HepG2 (cell line): Measurements from ENCODE around the gene PTGIS. TPM values are rescaled to one million over a fixed set of nuclear protein-coding genes. Genes with fewer than 3 reads are reported as not detected.
A peak's percentile ranks its signal among the peaks of the same experiment; 100 is the strongest.

Experiments used
- E2F2 ChIP-seq: sonication (generic); formaldehyde crosslinking; IDR thresholded peaks from 2 replicates; pipeline ENCODE4 v1.4.0; 2020; ENCODE audit warnings: missing genetic modification reagents, borderline replicate concordance
- GTF2F1 ChIP-seq: fragments of 150-350 bp; IDR thresholded peaks from 2 replicates; pipeline ENCODE4 v1.6.1; 2014; ENCODE audit warnings: low read length
- PBX2 ChIP-seq: IDR thresholded peaks from 2 replicates; pipeline ENCODE4 v1.6.1; 2016; ENCODE audit warnings: control low read depth
- SNAPC4 ChIP-seq: sonication (generic); formaldehyde crosslinking; IDR thresholded peaks from 2 replicates; pipeline ENCODE4 v1.4.0; 2020; ENCODE audit warnings: mild to moderate bottlenecking, missing genetic modification reagents
- ZFP91 ChIP-seq: sonication (generic); formaldehyde crosslinking; IDR thresholded peaks from 2 replicates; pipeline ENCODE4 v1.9.0; 2022; ENCODE audit warnings: missing genetic modification reagents, mild to moderate bottlenecking, borderline replicate concordance
- ZNF101 ChIP-seq: sonication (generic); formaldehyde crosslinking; IDR thresholded peaks from 2 replicates; pipeline ENCODE4 v1.4.0; 2020; ENCODE audit warnings: mild to moderate bottlenecking, low read depth, missing genetic modification reagents, borderline replicate concordance
- ZNF12 ChIP-seq: sonication (generic); formaldehyde crosslinking; IDR thresholded peaks from 2 replicates; pipeline ENCODE4 v1.5.0; 2020; ENCODE audit warnings: missing genetic modification reagents
- ZNF530 ChIP-seq: sonication (generic); formaldehyde crosslinking; IDR thresholded peaks from 2 replicates; pipeline ENCODE4 v1.5.0; 2020; ENCODE audit warnings: low read depth, mild to moderate bottlenecking, missing genetic modification reagents
- polyA plus RNA-seq, 8 experiments: library from polyadenylated mRNA; depleted of rRNA in 3 of 8; stranded (reverse) in 7 of 8; unstranded in 1 of 8; fragments of >200 nt; fragmentation: Illumina TruSeq in 4 of 8; extraction: Trizol in 4 of 8; gene quantifications; 2 replicates each; pipeline versions ENCODE4 v1.2.1 to v1.2.3, GENCODE V29; 2011 to 2016; ENCODE audit warnings: low read depth in 4 of 8, missing spikeins in 1 of 8, mixed read lengths in 1 of 8; ENCODE audit not compliant: insufficient read depth in 1 of 8
- total RNA-seq, 5 experiments: library from RNA; depleted of rRNA; stranded (reverse); fragments of >200 nt; fragmentation: Illumina TruSeq; extraction: Trizol; gene quantifications; 2 replicates each; pipeline ENCODE4 v1.2.3, GENCODE V29; 2016; ENCODE audit warnings: low read depth in 1 of 5
- TF ChIP-seq, protein P1 (sequence below): IDR thresholded peaks from 2 replicates; pipeline ENCODE4 v1.4.0; 2020; ENCODE audit warnings: mild to moderate bottlenecking, missing genetic modification reagents
- TF ChIP-seq, protein P2 (sequence below): sonication (generic); formaldehyde crosslinking; IDR thresholded peaks from 2 replicates; pipeline ENCODE4 v1.4.0; 2020; ENCODE audit warnings: missing genetic modification reagents, mild to moderate bottlenecking, borderline replicate concordance

Gene PTGIS
- total and polyA plus RNA-seq, 2 of the 13 experiments (the other 11 are each of a cell fraction or from before 2014, with no cell fraction given) = not detected

DNA sequence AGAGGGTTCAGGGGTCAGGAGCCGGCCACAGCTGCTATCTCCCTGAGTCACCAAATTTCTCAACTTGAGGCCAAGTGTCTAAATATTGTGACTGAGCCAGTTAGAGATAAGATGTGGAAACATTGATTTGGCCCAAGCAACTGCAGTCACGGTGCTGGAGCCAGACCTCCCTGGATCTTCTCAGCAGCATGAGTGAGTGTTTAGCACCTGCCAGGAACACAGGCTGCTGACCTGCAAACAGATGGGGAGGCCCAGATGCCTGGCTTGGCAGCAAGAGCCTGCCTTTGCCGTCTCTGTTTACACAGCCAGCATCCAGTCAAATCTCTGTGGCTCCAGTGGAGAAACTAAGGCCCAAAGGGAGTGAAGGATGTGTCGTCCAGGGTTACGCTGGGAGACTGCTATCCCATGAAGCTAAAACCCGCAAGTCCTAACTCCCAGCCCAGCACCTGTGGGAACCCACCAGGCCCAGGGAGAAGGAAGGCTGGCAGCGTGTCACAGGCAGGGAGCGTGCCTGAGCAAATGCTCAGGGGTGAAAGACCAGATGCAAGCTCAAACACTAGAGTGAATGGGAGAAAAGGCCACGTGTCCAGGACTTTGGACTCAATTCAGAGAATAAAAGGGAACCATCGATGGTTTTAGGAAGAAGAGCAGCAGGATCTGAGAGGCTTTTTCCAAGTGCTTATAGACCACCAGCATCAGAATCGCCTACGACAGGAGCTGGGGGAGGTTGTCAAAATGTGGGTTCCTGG lies 15.9 kb upstream of the PTGIS start (continued):
- TF ChIP-seq ZFP91 (CRISPR knock-in tag) (peak; percentile 92; the same call in 1 of the 2 replicates), PBX2 (CRISPR knock-in tag) (no peak; the same call in 1 of the 2 replicates), GTF2F1 (no peak; the same call in 1 of the 2 replicates), E2F2 (CRISPR knock-in tag) (peak; percentile 83; the same call in 1 of the 2 replicates), SNAPC4 (CRISPR knock-in tag) (peak; percentile 81; the same call in 1 of the 2 replicates), ZNF101 (CRISPR knock-in tag) (no peak; the same call in 1 of the 2 replicates), ZNF12 (CRISPR knock-in tag) (peak; percentile 74; the same call in 1 of the 2 replicates), ZNF530 (CRISPR knock-in tag) (no peak)
- TF ChIP-seq, protein P1, sequence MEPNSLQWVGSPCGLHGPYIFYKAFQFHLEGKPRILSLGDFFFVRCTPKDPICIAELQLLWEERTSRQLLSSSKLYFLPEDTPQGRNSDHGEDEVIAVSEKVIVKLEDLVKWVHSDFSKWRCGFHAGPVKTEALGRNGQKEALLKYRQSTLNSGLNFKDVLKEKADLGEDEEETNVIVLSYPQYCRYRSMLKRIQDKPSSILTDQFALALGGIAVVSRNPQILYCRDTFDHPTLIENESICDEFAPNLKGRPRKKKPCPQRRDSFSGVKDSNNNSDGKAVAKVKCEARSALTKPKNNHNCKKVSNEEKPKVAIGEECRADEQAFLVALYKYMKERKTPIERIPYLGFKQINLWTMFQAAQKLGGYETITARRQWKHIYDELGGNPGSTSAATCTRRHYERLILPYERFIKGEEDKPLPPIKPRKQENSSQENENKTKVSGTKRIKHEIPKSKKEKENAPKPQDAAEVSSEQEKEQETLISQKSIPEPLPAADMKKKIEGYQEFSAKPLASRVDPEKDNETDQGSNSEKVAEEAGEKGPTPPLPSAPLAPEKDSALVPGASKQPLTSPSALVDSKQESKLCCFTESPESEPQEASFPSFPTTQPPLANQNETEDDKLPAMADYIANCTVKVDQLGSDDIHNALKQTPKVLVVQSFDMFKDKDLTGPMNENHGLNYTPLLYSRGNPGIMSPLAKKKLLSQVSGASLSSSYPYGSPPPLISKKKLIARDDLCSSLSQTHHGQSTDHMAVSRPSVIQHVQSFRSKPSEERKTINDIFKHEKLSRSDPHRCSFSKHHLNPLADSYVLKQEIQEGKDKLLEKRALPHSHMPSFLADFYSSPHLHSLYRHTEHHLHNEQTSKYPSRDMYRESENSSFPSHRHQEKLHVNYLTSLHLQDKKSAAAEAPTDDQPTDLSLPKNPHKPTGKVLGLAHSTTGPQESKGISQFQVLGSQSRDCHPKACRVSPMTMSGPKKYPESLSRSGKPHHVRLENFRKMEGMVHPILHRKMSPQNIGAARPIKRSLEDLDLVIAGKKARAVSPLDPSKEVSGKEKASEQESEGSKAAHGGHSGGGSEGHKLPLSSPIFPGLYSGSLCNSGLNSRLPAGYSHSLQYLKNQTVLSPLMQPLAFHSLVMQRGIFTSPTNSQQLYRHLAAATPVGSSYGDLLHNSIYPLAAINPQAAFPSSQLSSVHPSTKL (CRISPR knock-in tag) = peak; percentile 81
- TF ChIP-seq, protein P2, sequence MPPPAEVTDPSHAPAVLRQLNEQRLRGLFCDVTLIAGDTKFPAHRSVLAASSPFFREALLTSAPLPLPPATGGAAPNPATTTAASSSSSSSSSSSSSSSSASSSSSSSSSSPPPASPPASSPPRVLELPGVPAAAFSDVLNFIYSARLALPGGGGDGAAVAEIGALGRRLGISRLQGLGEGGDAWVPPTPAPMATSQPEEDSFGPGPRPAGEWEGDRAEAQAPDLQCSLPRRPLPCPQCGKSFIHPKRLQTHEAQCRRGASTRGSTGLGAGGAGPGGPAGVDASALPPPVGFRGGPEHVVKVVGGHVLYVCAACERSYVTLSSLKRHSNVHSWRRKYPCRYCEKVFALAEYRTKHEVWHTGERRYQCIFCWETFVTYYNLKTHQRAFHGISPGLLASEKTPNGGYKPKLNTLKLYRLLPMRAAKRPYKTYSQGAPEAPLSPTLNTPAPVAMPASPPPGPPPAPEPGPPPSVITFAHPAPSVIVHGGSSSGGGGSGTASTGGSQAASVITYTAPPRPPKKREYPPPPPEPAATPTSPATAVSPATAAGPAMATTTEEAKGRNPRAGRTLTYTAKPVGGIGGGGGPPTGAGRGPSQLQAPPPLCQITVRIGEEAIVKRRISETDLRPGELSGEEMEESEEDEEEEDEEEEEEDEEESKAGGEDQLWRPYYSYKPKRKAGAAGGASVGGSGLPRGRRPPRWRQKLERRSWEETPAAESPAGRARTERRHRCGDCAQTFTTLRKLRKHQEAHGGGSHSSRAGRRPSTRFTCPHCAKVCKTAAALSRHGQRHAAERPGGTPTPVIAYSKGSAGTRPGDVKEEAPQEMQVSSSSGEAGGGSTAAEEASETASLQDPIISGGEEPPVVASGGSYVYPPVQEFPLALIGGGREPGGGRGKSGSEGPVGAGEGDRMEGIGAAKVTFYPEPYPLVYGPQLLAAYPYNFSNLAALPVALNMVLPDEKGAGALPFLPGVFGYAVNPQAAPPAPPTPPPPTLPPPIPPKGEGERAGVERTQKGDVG (CRISPR knock-in tag) = peak; percentile 80; the same call in 1 of the 2 replicates
